CMK (cell line): Measurements from ENCODE around the gene CDPF1.

Experiments
- DNase-seq: peaks from one replicate; pipeline ENCODE4 v3.0.0-alpha.2; 2010; ENCODE audit warnings: low read depth

The CDPF1 gene, protein sequence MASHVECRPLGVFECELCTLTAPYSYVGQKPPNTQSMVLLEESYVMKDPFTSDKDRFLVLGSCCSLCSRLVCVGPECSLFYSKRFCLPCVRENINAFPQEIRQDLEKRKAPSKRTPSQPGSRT

DNA sequence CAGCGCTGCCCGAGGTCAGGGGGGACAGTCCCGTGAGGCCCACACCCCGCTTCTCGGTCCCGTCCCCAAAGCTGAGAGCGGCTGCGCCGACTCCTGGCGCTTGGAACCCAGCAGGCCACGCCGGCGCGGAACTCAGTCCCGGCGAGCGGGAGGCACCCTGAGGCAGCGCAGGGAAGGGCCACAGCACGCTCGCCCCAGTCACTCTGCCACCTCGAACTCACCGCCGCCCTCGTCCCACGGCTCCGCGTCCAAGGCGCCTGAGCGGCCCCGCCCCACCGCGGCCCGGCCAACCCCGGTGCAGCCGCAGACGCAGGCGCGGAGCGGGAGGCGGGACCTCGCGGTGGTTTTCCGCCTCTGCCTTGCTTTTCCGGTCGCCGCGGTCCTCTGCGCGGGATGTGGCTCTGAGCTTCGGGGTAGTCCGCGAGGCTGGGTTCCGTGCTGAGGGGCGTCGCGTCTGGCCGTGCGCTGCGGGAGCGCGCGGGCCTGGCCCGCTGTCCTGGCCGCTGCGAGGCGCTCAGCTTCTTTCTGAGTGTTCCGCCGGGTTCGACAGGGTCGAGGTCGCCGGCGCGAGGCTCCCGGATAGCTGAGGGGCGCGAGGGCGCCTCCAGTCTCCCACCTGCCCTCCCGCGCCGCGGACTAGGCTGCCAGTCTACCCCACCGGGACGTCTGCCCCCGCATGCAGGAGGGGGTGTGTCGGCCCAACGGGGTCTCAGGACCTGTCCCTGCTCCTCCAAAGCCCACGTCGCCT lies at the start of gene CDPF1:
TSS of gene CDPF1 (minus strand) at position 259 of the 748 bp plus-strand sequence. CDS start 2,009 bp downstream, outside the sequence.
- DNase-seq, result peak; percentile 82

DNA sequence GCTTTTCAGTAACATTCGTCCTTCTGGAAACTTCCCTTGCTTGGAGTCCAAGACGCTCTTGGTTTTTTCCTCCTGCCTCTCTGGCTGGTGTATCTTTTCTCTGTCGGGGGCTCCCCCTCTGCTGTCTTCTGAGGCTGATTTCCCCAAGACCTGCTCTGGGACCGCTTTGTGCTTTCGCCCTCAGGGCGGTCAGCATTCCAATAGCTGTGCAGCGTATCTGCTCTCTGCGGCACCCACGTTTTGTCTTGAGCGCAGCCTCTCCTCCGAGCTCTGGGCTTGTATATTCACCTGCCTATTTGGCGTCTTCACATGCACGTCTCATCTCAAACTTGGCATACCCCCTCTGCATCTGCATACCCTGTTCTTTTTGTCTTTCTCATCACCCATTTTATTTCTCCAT lies 49.0 kb upstream of the CDPF1 start:
- no peak for DNase-seq

GRCh38 chr22:46297151-46297812 lies 47.2 kb upstream of the CDPF1 start:
- no peak for DNase-seq

DNA sequence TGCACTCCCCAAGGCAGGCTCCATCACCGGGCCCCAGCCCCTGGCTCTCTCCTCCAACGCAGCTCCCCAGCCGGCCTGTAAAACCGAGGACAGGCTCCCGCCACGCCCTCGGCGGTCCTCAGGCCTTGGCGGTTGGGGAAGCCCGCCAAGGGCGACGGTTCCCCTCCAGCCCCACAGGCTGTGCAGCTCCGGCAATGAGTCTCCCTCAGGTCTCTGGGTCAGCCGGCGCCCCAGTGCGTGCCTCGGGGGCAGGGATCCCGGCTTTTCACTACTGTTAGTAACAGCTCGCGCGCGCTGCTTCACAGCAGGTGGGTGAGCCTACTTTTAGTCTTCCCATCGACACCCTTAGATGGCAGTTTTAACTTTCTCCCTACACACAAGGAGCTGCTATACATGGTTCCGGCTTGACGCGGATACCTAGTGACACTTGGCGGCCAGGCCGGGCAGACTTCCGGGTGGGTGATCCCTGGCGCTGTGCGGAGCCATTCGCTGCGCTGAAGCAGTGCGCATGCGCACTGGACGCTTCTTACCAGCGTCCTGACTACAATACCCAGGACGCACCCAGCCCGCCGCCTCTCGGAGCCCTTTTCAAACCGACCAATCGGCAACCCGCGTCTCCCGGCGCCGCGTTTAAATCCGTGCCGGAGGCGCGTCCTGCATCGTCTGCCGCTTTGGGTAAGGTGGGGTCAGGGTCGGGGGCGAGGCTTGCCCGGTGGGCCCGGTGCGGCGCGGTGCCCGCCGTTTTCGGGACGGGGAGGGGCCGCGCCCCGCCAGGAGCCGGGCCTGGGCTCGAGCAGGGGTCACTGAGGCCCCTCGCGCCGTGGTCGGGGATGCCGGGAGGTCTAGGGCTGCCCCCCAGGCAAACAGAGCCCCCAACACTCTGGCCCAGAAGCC lies 46.4 kb upstream of the CDPF1 start, which contains the start of gene GTSE1:
TSS of gene GTSE1 (plus strand) at position 614 of the 894 bp plus-strand sequence. CDS start 531 bp downstream, outside the sequence.
- peak; percentile 97 for DNase-seq

GRCh38 chr22:46295277-46295971 lies 45.3 kb upstream of the CDPF1 start:
- DNase-seq, result no peak

- DNase-seq, result no peak
Observed at GRCh38 chr22:46294784-46295183, 44.7 kb upstream of the CDPF1 start.

DNA sequence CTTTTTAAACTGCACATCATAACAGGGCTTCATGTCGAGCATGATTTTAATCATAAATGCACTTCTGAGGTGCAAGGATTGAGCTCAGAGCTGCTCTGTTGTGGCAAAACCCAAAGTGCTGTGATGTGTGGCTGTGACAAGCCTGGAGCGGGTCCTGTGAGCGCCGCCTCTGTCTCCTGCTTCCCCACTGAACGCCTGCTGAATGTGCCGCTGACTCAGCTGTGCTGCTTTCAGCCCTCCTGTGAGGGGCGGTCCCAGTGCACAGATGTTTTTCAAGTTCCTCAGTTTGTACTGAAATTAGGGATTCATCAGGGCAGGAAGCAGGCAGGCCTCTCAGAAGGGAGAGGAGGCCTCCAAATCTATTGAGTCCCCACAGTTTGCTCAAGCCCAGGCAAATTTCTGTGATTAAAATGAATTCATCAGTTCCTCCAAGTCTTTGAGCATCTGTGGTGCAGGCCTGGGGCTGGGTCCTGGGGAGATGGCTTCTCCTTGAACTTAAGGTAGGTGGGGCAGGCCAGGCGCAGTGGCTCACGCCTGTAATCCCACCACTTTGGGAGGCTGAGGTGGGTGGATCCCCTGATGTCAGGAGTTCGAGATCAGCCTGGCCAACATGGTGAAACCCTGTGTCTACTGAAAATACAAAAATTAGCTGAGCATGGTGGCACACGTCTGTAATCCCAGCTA lies 43.6 kb upstream of the CDPF1 start:
- DNase-seq, result no peak

DNA sequence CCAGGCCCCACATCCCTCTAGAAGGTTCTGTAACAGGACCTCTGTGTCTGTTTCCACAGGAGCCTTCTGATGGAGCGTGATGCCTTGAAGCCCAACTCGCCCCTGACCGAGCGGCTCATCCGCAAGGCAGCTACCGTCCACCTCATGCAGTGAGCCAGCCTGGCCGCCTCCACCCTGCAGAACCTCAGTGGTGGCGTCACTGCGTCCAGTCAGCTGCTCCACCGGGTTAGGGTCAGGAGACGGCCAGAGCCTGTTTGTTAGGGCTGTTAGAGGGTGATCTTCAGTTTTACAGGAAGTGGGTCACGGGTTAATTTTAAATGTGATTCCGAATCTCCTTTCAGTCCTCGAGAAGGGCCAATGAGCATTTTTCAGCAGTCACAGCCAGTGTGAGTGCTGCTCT lies 42.6 kb upstream of the CDPF1 start:
- no peak for DNase-seq

DNA sequence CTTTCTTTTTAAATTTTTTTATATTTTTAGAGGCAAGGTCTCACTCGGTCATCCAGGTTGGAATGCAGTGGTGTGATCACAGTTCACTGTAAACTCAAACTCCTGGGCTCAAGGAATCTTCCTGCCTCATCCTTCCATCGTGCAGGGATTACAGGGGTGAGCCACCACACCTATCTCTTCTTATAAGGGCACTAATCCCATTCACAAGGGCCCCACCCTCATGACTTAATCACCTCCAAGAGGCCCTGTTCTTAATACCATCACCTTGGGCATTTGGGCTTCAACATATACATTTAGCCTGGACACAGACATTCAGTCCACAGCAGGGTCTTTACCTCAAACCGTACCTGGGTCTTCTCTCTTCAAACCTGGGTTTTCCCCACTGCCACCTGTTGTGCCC lies 42.1 kb upstream of the CDPF1 start:
- no peak for DNase-seq

DNA sequence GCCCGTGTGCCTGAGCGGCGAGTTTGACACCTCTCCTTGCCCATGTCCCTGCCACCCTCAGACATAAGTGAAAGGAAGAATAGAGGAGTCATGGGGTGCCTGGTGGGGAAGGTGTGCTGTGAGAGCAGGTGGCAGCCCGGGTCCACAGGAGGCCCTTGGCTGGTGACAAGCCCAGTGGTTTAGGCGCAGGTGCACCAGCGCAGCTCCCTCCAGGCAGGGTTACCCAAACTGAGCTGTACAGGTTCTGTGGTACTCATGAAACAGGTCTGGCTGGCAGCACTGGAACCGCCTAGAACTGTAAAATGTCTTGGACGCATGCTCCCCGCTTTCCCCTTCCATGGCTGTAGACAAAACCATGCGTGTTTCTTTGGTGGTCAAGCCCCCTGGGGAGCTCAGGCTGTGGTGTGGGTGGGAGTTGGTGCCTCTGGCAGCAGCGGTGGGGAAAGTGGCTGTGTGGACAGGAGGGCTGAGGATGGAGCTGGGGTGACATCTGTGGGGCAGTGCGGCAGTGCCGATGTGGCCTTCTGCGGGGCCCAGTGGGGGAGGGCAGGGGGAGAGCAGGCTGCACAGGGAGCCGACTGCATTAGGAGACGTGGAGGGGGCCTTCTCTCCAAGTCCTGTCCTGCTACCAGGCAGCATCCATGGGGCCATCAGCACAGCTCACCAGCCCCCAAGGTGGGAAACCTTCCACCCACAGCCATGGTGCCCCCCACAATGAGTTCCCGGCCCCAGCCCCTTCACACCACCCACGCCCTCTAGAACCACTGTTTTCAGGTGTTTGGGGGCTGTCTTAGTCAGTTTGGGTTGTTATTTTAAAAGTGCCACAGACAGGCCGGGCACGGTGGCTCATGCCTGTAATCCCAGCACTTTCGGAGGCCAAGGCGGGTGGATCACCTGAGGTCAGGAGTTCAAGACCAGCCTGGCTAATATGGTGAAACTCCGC lies 41.0 kb upstream of the CDPF1 start:
- DNase-seq, result no peak

DNA sequence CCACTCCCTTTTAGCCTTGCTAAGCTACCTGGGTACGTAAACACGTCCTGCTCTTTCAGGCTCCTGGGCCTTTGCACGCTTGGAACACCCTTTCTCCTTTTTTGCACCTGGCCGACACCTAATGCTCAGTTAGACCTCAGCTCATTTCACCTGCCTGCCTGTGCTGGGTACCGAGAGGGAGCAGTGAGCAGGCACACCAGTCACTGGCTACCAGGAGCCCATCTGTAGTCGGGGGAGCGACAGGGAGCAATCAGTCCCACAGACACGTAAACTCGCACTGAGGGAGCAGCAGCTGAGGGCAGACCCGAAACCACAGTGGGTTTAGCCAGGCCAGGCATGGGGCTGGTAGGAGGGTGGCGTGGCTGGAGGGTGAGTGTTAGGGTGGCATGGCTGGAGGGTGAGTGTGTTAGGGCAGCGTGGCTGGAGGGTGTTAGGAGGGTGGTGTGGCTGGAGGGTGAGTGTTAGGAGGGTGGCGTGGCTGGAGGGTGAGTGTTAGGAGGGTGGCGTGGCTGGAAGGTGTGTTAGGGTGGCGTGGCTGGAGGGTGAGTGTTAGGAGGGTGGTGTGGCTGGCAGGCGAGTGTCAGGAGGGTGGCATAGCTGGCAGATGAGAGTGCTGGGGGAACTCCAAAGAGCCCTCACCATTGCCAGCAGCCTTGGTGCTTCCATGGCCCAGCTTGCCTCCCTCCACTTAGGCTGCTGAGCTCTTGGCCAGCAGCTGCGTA lies 40.2 kb upstream of the CDPF1 start:
- no peak for DNase-seq

GRCh38 chr22:46289244-46289891 lies 39.3 kb upstream of the CDPF1 start:
- DNase-seq, result no peak

DNA sequence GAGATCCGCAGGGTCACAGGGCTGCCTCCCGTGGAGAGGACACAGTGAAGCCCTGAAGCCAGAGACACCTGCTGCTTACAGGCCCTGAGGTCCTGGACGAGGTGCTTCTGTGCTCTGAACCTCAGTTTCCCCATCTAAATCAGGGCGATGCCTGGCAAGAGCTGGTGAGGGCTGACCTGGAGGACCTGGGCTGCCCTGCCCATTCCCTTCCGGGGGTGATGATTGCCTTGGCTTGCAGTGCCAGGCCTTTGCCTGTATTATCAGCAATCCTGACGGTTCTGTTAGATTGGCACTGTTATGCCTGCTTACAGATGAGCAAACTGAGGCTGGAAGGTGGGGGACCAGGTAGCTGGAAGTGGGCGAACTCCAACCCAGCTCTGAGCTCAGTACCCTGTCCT lies 38.8 kb upstream of the CDPF1 start:
- DNase-seq, result no peak

GRCh38 chr22:46287873-46288751 lies 38.0 kb upstream of the CDPF1 start:
- peak; percentile 83 for DNase-seq

DNA sequence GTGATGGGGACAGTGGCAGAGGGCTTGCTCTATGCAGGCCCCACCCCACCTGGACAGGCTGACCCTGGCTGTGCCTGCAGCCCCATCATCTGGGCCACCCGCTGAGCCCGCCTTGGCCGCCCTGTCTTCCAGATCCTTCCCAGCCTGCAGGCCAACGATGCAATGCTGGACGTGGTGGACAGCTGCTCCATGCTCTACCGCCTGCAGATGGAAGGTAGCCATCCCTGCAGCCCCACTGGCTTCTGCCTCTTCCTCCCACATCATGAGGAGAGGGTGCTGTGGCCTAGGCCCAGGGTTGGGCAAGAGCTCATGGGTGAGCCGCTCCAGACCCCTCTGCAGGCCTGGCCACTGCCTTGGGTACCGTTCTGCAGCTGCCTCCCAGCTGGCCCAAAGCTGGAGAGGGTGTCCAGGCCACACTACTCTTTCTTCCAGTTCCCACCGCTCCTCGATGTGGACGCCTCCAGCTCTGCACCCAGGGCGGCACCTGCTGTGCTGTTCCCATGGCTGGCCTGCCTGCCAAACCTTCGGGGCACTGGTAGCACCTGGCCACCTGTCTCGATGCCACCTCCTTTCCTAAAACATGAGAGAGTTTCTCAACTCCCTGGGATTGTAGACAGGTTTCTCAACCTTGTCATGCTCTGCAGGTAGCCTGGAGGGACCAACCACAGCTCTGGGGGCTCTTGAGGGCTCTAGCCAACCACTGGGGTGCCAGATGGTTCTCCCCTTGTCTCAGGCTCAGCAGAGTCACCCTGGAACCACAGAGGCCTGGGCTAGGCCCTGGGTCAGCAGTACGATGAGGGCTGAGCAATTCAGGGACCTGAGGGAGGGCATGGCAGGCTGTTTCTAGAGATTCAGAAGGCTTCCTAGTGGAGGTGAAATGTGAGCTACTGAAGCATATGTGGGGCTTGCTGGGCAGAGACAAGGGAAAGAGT lies 37.1 kb upstream of the CDPF1 start:
- DNase-seq, result no peak

GRCh38 chr22:46286006-46286405 lies 35.9 kb upstream of the CDPF1 start:
- no peak for DNase-seq
